ENCODE measurements around the gene GRAMD1B.

DNA sequence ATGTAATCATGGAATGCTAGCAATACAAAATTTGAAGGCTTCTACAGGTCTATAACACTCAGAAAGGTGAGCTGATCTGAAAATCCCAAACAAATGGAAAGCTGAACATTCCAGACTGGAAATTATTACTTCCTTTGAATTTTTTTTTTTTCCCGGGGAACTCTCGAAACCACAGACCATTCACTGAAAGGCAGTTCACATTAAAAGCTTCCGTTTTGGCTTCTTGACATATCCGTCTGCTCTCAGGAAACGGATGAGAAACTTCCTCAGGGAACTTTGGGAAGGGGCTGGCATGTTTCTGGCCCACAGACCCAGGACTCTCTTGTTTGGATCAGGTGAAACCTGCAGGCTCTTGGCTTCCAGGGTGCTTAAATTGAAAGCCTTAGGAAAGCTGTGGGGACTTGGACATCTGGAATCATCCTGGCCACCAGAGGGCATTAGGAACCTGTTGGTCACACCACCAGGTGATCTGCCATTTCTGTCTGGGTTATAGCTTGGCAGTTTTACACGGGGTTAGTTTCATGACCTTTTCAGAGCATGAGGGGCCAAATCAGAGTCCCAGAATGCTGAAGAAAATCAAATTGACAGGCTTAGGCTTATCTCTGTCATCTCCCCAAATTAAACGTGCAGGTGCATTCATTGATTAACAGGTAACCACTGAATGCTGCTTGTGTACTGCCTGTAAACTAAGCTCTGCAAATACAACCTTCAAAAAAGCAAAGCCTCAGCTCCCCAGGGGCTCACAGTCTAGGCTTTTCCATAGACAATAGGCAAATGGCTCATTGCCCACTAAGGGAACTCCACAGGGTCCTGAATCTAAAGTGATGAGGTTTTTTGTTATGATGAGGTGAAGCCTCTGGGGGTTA lies 22.7 kb upstream of the GRAMD1B start:
- TF ChIP-seq, protein P1, sequence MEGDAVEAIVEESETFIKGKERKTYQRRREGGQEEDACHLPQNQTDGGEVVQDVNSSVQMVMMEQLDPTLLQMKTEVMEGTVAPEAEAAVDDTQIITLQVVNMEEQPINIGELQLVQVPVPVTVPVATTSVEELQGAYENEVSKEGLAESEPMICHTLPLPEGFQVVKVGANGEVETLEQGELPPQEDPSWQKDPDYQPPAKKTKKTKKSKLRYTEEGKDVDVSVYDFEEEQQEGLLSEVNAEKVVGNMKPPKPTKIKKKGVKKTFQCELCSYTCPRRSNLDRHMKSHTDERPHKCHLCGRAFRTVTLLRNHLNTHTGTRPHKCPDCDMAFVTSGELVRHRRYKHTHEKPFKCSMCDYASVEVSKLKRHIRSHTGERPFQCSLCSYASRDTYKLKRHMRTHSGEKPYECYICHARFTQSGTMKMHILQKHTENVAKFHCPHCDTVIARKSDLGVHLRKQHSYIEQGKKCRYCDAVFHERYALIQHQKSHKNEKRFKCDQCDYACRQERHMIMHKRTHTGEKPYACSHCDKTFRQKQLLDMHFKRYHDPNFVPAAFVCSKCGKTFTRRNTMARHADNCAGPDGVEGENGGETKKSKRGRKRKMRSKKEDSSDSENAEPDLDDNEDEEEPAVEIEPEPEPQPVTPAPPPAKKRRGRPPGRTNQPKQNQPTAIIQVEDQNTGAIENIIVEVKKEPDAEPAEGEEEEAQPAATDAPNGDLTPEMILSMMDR (IDR thresholded peaks at IDR 0.05; ENCODE audit: poor library complexity): peak; percentile 70
- TF ChIP-seq EZH2 (IDR thresholded peaks at IDR 0.05; ENCODE audit: borderline replicate concordance) (no peak), EZH2phosphoT487 (IDR thresholded peaks at IDR 0.05; ENCODE audit: low read depth, severe bottlenecking, unreplicated experiment) (no peak)
